Kidney (tissue), 14 donors: ENCODE measurements around the gene KAT7. TPM values are rescaled to one million over a fixed set of nuclear protein-coding genes. Genes with fewer than 3 reads are reported as not detected.

Experiments used
- DNase-seq, 5 donors: peaks; one replicate each; pipeline ENCODE4 v3.0.0-alpha.2; 2013 to 2020
- FAIRE-seq: peaks from 2 replicates; lab custom pipeline; 2012; peaks lifted over from hg19 to GRCh38; lab: Jason Lieb, UNC
- H3K27ac ChIP-seq, 2 donors: one replicate each; pipeline ENCODE4 v1.7.0; 2013; ENCODE audit warnings: low read depth in 2 of 2, low read length in 2 of 2, inconsistent platforms in 1 of 2
- H3K27me3 ChIP-seq: one replicate; pipeline ENCODE4 v1.7.1; 2013; ENCODE audit warnings: low read length, inconsistent platforms; ENCODE audit not compliant: control insufficient read depth, insufficient read depth
- H3K36me3 ChIP-seq, 3 donors: one replicate each; pipeline versions ENCODE4 v1.7.0 to v1.7.1; 2013; ENCODE audit warnings: low read length in 3 of 3, control low read depth in 1 of 3, inconsistent platforms in 1 of 3; ENCODE audit not compliant: insufficient read depth in 3 of 3, control insufficient read depth in 2 of 3
- H3K4me1 ChIP-seq, 3 donors: one replicate each; pipeline versions ENCODE4 v1.7.0 to v1.7.1; 2013; ENCODE audit warnings: low read length in 3 of 3, inconsistent platforms in 1 of 3, low read depth in 1 of 3; ENCODE audit not compliant: control insufficient read depth in 2 of 3, insufficient read depth in 2 of 3
- H3K4me3 ChIP-seq, 3 donors: one replicate each; pipeline versions ENCODE4 v1.7.0 to v1.8.1; 2013; ENCODE audit warnings: low read length in 3 of 3, control low read depth in 1 of 3, inconsistent platforms in 1 of 3
- H3K9ac ChIP-seq, 3 donors: one replicate each; pipeline versions ENCODE4 v1.7.0 to v1.7.1; 2013; ENCODE audit warnings: low read length in 3 of 3, control low read depth in 1 of 3, inconsistent platforms in 1 of 3
- H3K9me3 ChIP-seq, 3 donors: one replicate each; pipeline versions ENCODE4 v1.7.0 to v1.7.1; 2013; ENCODE audit warnings: low read length in 3 of 3, control low read depth in 1 of 3, inconsistent platforms in 1 of 3; ENCODE audit not compliant: control insufficient read depth in 2 of 3, insufficient read depth in 1 of 3
- CTCF ChIP-seq: IDR thresholded peaks from 3 replicates; pipeline ENCODE4 v1.5.1; 2012; ENCODE audit warnings: mild to moderate bottlenecking, moderate library complexity, borderline replicate concordance; ENCODE audit not compliant: insufficient read depth; ENCODE audit errors: extremely low read depth
- intact Hi-C: fragments of 100-400 bp; cut with DNase I; formaldehyde crosslinking; loops from one replicate; pipeline ENCODE4 v1.11.1; 2022
- polyA plus RNA-seq: library from polyadenylated mRNA; stranded (reverse); fragments of 350-450 nt; fragmentation: Illumina TruSeq; extraction: RNeasy Lipid Tissue Mini Kit (QIAGEN cat#74804); gene quantifications from one replicate; pipeline ENCODE4 v1.2.3, GENCODE V29; 2014; ENCODE audit warnings: low read depth, low replicate concordance; ENCODE audit not compliant: insufficient read depth
- total RNA-seq: library from RNA; stranded (reverse); fragmentation: NEBNext Ultra II Directional; extraction: Animal tissue kit (Norgen Biotek cat#: 25700); gene quantifications from one replicate; pipeline ENCODE4 v1.2.1, GENCODE V29; 2021
- donor health status: control.
- donor health status: control.
- donor health status: control.
- donor health status: control.
- donor health status: control.
- donor health status: DM: yes; HTN: yes; CAD: no.
- donor health status: Normal renal cell carcinoma (clear cell type).

Gene KAT7
- total and polyA plus RNA-seq, 2 donors from 2014 or later = 18.4 to 76.9 TPM

- no peaks in the 10 kb centered on the region for H3K27me3 ChIP-seq
- H3K9ac ChIP-seq = no peak overlapping the region
- no peak overlapping the region for H3K27ac ChIP-seq
- FAIRE-seq (no peak), DNase-seq (no peak)
- intact Hi-C loops = no loop called here
- peaks cover 13 to 52% (median 35%) of the 10 kb centered on the region in 3 donors for H3K36me3 ChIP-seq
- no peaks in the 10 kb centered on the region for H3K9me3 ChIP-seq
- H3K4me1 ChIP-seq = peaks cover 0 to 2% (median 0%) of the 10 kb centered on the region in 3 donors
- H3K4me3 ChIP-seq = no peak overlapping the region
- no peak for TF ChIP-seq CTCF
Observed at GRCh38 chr17:49817993-49818392, 29.5 kb downstream of the KAT7 start.

- no peak overlapping the region for H3K27ac ChIP-seq
- FAIRE-seq = no peak
- no peak for TF ChIP-seq CTCF
Observed at GRCh38 chr17:49819138-49819537, 30.7 kb downstream of the KAT7 start.

GRCh38 chr17:49819651-49820050 lies 31.2 kb downstream of the KAT7 start:
- Histone ChIP-seq H3K36me3 (peaks cover 9 to 56% (median 44%) of the 10 kb centered on the region in 3 donors), H3K27ac (no peak overlapping the region), H3K9ac (no peak overlapping the region), H3K27me3 (no peaks in the 10 kb centered on the region), H3K9me3 (no peaks in the 10 kb centered on the region), H3K4me1 (peaks cover 0 to 2% (median 0%) of the 10 kb centered on the region in 3 donors), H3K4me3 (no peak overlapping the region)
- FAIRE-seq (no peak), DNase-seq (no peak)
- no peak for TF ChIP-seq CTCF
- intact Hi-C loops = no loop called here

More at GRCh38 chr17:49819138-49819537, 30.7 kb downstream of the KAT7 start:
- no peak for DNase-seq
- intact Hi-C loops = no loop called here
- Histone ChIP-seq H3K9me3 (no peaks in the 10 kb centered on the region), H3K9ac (no peak overlapping the region), H3K4me3 (no peak overlapping the region), H3K27me3 (no peaks in the 10 kb centered on the region), H3K4me1 (peaks cover 0 to 2% (median 0%) of the 10 kb centered on the region in 3 donors), H3K36me3 (peaks cover 11 to 57% (median 43%) of the 10 kb centered on the region in 3 donors)

- TF ChIP-seq CTCF = no peak
- no peak for DNase-seq
- Histone ChIP-seq H3K27ac (no peak overlapping the region), H3K27me3 (no peaks in the 10 kb centered on the region), H3K36me3 (peaks cover 13 to 55% (median 50%) of the 10 kb centered on the region in 3 donors), H3K9me3 (no peaks in the 10 kb centered on the region), H3K9ac (no peak overlapping the region), H3K4me1 (peaks cover 0 to 2% (median 0%) of the 10 kb centered on the region in 3 donors), H3K4me3 (no peak overlapping the region)
- intact Hi-C loops = no loop called here
- no peak for FAIRE-seq
Observed at GRCh38 chr17:49820773-49821172, 32.3 kb downstream of the KAT7 start.
